OCI-LY1 (cell line): Measurements from ENCODE around the gene POU2F2.

Source experiments
- H2AFZ ChIP-seq: fragments of 200-600 bp; sonication (generic), shearing (Covaris generic); 2 replicates; pipeline ENCODE4 v1.6.0; 2014; ENCODE audit warnings: antibody characterized with exemption, mild to moderate bottlenecking, low read length
- H3F3A ChIP-seq: fragments of 200-600 bp; sonication (generic), shearing (Covaris generic); 2 replicates; pipeline ENCODE4 v1.6.0; 2014; ENCODE audit warnings: mild to moderate bottlenecking, antibody characterized with exemption, low read length, moderate library complexity; ENCODE audit not compliant: insufficient read depth
- H3K27ac ChIP-seq: fragments of 200-600 bp; sonication (generic); 2 replicates; pipeline ENCODE4 v1.5.1; 2014; ENCODE audit warnings: low read length, mixed run types, mild to moderate bottlenecking, low read depth; ENCODE audit not compliant: poor library complexity, severe bottlenecking
- H3K27me3 ChIP-seq: fragments of 200-600 bp; sonication (generic); 2 replicates; pipeline ENCODE4 v1.6.0; 2014; ENCODE audit warnings: antibody characterized with exemption, mild to moderate bottlenecking, low read length, moderate library complexity; ENCODE audit not compliant: insufficient read depth
- H3K36me3 ChIP-seq: fragments of 200-600 bp; sonication (generic); 2 replicates; pipeline ENCODE4 v1.6.1; 2014; ENCODE audit warnings: mild to moderate bottlenecking, antibody characterized with exemption, low read length, moderate library complexity, mixed read lengths; ENCODE audit not compliant: insufficient read depth
- H3K4me1 ChIP-seq: fragments of 200-600 bp; sonication (generic); 2 replicates; pipeline ENCODE4 v1.5.1; 2014; ENCODE audit warnings: mild to moderate bottlenecking, low read length, moderate library complexity; ENCODE audit not compliant: insufficient read depth, severe bottlenecking
- H3K4me2 ChIP-seq: fragments of 200-600 bp; sonication (generic), shearing (Covaris generic); 2 replicates; pipeline ENCODE4 v1.6.1; 2014; ENCODE audit warnings: low read length
- H3K4me3 ChIP-seq: fragments of 200-600 bp; sonication (generic); 2 replicates; pipeline ENCODE4 v1.5.1; 2014; ENCODE audit warnings: low read length, low read depth, mild to moderate bottlenecking, mixed read lengths; ENCODE audit not compliant: poor library complexity, severe bottlenecking
- H3K79me2 ChIP-seq: fragments of 200-600 bp; shearing (Covaris generic); 2 replicates; pipeline ENCODE4 v1.6.1; 2016; ENCODE audit warnings: mixed run types, low read length, mixed read lengths; ENCODE audit not compliant: insufficient read depth
- H3K9ac ChIP-seq: fragments of 200-600 bp; sonication (generic), shearing (Covaris generic); 2 replicates; pipeline ENCODE4 v1.6.1; 2014; ENCODE audit warnings: mild to moderate bottlenecking, low read length, mixed read lengths
- H3K9me2 ChIP-seq: fragments of 200-600 bp; sonication (generic), shearing (Covaris generic); 2 replicates; pipeline ENCODE4 v1.6.1; 2014; ENCODE audit warnings: low read depth, mild to moderate bottlenecking, low read length, mixed read lengths
- H3K9me3 ChIP-seq: fragments of 200-600 bp; shearing (Covaris generic); 2 replicates; pipeline ENCODE4 v1.6.1; 2014; ENCODE audit warnings: low read length, mixed read lengths
- H4K20me1 ChIP-seq: fragments of 200-600 bp; sonication (generic), shearing (Covaris generic); 2 replicates; pipeline ENCODE4 v1.6.0; 2016; ENCODE audit warnings: mild to moderate bottlenecking, low read length; ENCODE audit not compliant: insufficient read depth
- EZH2 ChIP-seq: fragments of 200-600 bp; sonication (generic), shearing (Covaris generic); IDR thresholded peaks from 2 replicates; pipeline ENCODE4 v1.8.0; 2017; ENCODE audit warnings: borderline replicate concordance, mixed run types, mild to moderate bottlenecking, antibody characterized with exemption, low read length, moderate library complexity, mixed read lengths
- TF ChIP-seq, protein P1 (sequence below): fragments of 200-600 bp; sonication (generic), shearing (Covaris generic); IDR thresholded peaks from 2 replicates; pipeline ENCODE4 v1.5.1; 2017; ENCODE audit warnings: mild to moderate bottlenecking, antibody characterized with exemption, low read length, moderate library complexity, mixed read lengths

POU2F2 gene

DNA sequence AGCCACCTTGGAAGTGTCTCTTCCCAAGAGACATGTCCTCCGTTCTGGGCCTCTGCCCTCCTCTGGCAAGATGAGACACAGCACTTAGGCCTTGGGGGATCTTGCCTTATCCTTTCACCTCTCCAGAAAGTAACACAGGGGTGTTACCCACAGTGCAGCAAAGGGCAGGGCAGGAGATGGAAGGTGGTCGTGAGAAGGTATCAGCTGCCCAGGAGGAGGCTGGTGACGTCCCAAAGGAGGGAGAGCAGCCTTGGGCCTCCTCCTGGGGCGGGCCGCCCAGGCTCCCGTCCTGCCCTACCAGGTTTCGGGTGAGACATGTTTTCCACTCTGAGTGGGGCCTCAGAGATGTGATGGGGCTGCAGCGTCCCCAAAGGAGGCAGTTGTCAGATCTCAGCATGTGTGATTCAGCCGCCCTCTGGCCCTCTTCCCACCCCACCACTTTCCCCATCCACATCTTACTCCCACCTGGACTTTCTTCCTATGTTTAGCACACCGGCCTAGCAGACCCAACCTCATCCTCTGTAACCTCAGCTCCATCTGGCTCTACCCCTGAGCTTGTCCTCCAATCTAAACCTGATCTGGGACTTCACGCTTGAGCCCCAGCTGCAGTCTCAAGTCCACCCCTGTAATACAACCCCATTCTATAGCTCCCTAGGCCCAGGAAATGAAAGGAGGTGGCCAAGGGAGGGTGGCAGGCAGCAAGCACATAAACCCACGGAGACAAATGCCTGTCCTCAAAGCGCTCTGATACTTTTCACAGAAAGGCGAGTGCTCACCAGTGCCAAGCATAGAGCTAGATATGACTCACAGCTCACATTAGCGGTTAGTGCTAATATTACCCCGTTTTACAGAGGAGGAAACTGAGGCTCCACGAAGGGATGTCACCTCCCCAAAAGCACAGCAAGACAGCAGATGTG lies 9.3 kb downstream of the POU2F2 start:
- H3K27ac ChIP-seq = peak overlapping the region; percentile 83
- H3K36me3 ChIP-seq = peaks cover 10% of the 10 kb centered on the region; the same call in 1 of the 2 replicates
- 0 out of 2 replicates have a peak, but pooled peaks cover 2% of the 10 kb centered on the region for H3K9me3 ChIP-seq
- H3F3A ChIP-seq = peaks cover 4% of the 10 kb centered on the region
- TF ChIP-seq, protein P1, sequence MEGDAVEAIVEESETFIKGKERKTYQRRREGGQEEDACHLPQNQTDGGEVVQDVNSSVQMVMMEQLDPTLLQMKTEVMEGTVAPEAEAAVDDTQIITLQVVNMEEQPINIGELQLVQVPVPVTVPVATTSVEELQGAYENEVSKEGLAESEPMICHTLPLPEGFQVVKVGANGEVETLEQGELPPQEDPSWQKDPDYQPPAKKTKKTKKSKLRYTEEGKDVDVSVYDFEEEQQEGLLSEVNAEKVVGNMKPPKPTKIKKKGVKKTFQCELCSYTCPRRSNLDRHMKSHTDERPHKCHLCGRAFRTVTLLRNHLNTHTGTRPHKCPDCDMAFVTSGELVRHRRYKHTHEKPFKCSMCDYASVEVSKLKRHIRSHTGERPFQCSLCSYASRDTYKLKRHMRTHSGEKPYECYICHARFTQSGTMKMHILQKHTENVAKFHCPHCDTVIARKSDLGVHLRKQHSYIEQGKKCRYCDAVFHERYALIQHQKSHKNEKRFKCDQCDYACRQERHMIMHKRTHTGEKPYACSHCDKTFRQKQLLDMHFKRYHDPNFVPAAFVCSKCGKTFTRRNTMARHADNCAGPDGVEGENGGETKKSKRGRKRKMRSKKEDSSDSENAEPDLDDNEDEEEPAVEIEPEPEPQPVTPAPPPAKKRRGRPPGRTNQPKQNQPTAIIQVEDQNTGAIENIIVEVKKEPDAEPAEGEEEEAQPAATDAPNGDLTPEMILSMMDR = peak; percentile 30; the same call in 1 of the 2 replicates
- no peak for TF ChIP-seq EZH2
- peaks cover 35% of the 10 kb centered on the region for H3K4me1 ChIP-seq
- peak overlapping the region; percentile 29 for H3K4me3 ChIP-seq
- H3K79me2 ChIP-seq = no peaks in the 10 kb centered on the region
- H3K27me3 ChIP-seq = no peaks in the 10 kb centered on the region
- H3K9me2 ChIP-seq = no peaks in the 10 kb centered on the region
- peak overlapping the region; percentile 35 for H3K4me2 ChIP-seq
- no peak overlapping the region for H2AFZ ChIP-seq
- H3K9ac ChIP-seq = peak overlapping the region; percentile 45
- H4K20me1 ChIP-seq = no peaks in the 10 kb centered on the region

DNA sequence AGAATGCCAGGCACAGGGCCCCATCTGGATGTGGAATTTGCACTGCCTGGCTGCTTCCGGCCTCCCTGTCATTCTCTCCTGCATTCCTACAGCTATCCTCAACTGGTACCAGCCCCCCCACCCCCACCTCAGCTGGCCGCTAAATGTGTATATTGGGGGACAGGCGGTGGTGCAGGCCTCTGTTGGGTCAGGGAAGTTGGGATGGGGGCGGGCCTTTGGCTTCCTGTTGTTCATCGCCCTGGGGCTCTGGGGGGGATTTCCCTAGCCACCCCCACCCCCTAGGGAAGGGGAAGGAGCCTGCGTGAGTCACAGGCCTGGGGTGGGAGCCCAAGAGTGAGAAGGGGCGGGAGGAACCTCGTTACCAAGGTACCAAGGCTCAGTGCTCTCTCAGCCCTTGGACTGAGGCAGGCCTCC lies 10.6 kb downstream of the POU2F2 start:
- Histone ChIP-seq H3K4me1 (peaks cover 37% of the 10 kb centered on the region), H3K9me3 (0 out of 2 replicates have a peak, but pooled peaks cover 2% of the 10 kb centered on the region), H3K9ac (peak overlapping the region; percentile 45; the same call in 1 of the 2 replicates), H3K4me2 (peak overlapping the region; percentile 35), H3K79me2 (no peaks in the 10 kb centered on the region), H3K27ac (peak overlapping the region; percentile 83), H3K9me2 (no peaks in the 10 kb centered on the region), H4K20me1 (no peaks in the 10 kb centered on the region), H2AFZ (no peak overlapping the region), H3F3A (peaks cover 4% of the 10 kb centered on the region; the same call in 1 of the 2 replicates), H3K36me3 (peaks cover 17% of the 10 kb centered on the region), H3K4me3 (peak overlapping the region; percentile 29), H3K27me3 (no peaks in the 10 kb centered on the region)
- TF ChIP-seq, protein P1 = no peak
- TF ChIP-seq EZH2 = no peak

GRCh38 chr19:42121036-42121621 lies 11.1 kb downstream of the POU2F2 start:
- H3K4me1 ChIP-seq = peaks cover 42% of the 10 kb centered on the region
- no peak overlapping the region for H2AFZ ChIP-seq
- H3F3A ChIP-seq = peaks cover 4% of the 10 kb centered on the region; the same call in 1 of the 2 replicates
- H3K9me3 ChIP-seq = 0 out of 2 replicates have a peak, but pooled peaks cover 2% of the 10 kb centered on the region
- peak overlapping the region; percentile 35; the same call in 1 of the 2 replicates for H3K4me2 ChIP-seq
- H3K79me2 ChIP-seq = no peaks in the 10 kb centered on the region
- H3K9ac ChIP-seq = peak overlapping the region; percentile 45; the same call in 1 of the 2 replicates
- H3K36me3 ChIP-seq = peaks cover 22% of the 10 kb centered on the region
- H3K4me3 ChIP-seq = no peak overlapping the region
- no peaks in the 10 kb centered on the region for H3K9me2 ChIP-seq
- peak overlapping the region; percentile 83 for H3K27ac ChIP-seq
- H3K27me3 ChIP-seq = no peaks in the 10 kb centered on the region
- H4K20me1 ChIP-seq = no peaks in the 10 kb centered on the region
- no peak for TF ChIP-seq EZH2
- TF ChIP-seq, protein P1 = no peak
